Activated CD4-positive, CD25-positive, alpha-beta regulatory T cell (primary cell): Measurements from ENCODE around the gene LBP.
"Not testable (repeated sequence)": the region's sequence is repeated elsewhere in the genome, so short reads cannot be mapped to it uniquely, and the experiment has no call there.

Source experiments
- DNase-seq, 4 experiments: peaks; one replicate each; lab custom pipeline; 2025; lab: John Stamatoyannopoulos, UW

Gene LBP

DNA sequence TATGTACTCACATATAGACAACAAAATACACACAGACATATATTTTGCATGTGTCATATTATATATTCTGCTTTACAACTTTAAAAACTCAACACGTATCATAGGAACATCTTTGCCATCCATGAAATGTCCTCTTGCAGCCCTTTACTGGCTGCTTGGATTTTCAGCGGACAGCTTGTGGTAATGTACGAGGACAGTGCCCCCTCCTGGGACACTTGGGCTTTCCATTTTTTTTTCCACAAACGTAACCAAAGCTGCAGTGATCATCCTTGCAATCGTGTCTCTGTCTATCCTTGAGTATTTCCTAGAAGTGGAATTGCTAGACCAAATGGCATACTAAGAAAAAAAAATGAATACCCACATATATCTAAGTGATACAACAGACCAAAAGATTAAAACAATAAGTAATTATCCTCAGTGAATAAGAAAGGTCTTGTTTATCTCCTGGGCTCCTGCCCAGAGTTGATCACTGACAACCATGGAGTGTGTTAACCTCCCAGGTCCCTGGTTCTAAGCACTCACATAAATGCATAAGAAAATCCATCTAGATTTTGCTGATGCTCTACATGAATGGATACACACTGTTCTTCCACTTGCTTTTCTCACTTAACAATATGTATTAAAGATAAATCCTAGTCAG, 24.2 kb upstream of the LBP start:
- no peak for DNase-seq

DNA sequence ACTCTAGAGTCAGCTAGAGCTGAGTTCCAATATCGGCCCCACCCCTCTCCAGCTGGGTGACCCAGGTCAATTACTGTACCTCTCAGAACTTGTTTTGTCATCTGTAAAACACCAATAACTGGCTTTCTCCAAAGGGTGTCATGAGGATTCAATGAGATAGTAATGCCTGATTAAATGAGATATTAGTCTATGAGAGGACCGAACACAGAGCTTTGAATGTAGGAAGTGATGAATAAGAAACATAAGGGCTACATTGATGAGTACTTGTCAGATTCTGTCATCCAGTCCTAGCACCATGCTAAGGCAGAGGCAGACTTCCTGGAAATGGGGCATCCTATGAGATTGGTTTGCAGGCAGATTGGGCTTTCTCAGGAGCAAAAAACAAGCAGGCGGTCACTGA, 22.1 kb upstream of the LBP start:
- DNase-seq, result no peak

DNA sequence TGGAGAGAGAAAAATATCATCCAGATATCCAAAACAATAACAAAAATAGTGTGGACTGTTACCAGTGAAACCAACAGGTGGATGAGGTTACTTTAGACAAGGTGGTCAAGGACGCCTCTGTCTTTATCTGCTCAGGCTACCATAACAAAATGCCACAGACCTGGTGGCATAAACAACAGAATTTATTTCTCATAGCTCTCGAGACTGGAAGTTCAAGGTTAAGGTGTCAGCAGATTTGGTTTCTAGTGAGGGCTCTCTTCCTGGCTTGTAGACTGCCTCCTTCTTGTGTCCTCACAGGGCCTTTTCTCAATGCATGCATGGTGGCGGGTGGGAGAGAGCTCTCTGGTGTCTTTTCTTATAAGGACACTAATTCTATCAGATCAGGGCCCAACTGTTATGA, 21.1 kb upstream of the LBP start:
- DNase-seq, result no peak

DNA sequence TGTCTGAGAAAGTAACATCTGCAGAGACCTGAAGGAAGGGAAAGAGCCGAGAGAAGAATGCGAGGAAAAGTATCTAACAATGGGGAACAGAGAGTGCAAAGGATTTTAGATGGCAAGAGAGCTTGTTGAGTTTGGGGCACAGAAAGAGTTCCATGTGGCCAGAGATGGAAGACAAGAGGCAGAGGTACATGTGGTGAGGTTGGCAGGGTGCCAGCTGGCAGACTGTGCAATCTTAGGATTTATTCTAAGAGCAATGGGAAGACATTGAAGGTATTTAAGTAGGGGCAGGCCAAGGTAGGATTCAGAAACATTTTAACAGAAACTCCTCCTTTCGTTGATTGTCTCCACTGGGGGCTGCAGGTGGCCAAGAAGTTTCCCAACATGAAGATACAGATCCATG, 20.4 kb upstream of the LBP start:
- DNase-seq, result no peak

DNA sequence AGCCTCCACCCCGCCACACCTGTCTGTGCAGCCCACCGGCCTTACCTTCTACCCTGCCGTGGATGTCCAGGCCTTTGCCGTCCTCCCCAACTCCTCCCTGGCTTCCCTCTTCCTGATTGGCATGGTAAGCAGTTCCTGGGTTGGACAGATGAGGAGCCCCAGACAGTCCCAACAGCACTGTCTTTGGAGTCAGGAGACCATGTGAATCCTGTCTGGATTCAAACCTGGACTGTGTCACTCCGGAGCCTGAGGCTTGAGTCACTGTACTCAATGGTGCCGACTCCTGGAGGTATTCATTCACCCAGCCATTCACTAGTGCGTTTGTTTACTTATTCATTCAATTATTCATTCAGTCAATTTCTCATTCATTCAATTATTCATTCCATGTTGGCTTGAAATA, 20.0 kb upstream of the LBP start:
- no peak for DNase-seq

DNA sequence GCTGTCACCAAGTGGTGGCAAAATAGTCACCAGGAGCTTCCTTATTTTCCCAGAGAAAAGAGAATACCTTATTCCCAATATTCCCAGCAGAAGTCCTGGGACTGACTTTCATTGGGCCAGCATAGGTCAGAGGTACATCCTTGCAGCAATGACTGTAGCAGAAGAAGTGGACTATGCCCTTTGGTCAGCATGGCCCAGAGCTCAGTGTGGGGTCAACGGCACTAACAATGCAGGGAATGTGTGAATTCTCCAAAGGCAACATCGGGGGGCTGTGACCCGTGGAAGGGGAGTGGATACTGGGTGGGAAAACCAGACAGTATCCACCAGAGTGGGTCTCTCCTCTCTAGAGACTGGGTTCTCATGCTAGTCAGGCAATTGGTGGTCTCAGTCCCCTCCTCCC, 15.6 kb upstream of the LBP start:
- DNase-seq, result no peak

DNA sequence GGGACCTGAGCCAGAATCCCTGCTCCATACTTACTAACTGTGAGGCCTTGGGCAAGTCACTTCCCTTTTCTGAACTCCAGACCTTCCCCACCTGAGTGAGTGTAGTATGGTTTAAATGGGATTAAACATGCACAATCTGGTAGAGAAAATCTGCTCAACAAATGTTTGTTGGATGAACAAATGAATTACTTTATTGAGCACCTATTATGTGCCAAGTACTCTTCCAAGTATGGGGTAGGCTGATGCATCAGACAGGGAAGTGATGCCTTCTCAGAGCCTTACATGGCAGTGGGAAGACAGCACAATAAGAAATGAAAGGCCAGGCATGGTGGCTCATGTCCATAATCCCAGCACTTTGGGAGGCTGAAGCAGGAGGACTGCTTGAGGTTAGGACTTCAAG, 15.0 kb upstream of the LBP start:
- DNase-seq, result no peak

DNA sequence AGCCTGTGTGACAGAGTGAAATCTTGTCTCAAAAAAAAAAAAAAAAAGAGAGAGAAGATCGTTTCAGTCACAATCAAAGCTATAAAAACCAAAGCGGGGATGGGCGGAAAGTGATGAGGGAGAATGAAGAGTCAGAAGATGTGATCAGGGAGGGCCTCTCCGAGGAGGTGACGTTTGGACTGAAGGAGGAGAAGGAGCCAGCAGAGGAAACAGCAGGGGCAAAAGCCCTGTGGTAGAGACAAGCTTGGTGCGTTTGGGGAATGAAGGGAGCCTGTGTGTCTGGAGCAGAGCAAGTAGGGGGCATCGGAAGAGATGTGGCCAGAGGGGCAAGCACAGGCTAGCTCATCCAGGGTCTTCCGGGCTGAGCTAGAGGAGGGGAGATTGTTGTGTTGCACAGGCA, 14.5 kb upstream of the LBP start:
- DNase-seq, result no peak

DNA sequence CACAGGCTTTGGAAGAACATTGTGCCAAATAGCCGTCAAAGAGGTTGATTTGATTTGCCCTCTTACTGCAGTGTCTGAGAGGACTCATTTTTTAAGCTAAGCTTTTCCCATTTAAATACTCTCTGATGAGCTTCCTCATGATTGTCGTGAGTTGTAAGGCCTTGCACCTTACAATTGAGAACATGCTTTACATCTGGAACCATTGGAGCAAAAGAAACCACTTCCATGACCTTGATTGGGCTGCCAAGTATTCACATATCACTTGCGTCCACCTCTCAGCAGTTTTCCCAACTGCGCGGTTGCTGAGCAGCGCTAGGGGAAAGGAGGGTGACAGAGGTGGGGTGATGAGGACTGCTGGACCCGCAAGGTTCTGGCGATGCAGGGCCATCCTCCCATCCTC, 12.3 kb upstream of the LBP start:
- DNase-seq, result no peak

DNA sequence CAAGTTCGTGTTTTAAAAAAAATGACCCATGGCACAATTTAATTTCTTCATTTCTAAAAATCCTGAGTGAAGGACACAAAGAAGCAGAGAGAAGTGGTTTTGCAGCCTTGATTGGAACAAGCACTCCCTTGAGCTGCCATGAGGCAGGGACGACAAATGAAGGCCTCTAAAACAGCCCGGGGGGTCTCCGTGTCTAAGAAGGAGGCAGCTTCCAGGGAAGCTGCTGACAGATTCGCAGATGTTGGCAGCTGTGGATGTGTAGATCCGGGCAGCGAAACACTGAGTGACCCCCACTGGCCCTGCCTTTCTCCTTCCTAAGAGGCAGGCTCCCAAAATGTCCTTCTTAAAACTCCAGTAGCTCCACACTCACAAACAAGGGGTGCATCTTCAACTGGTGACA, 9.6 kb upstream of the LBP start:
- DNase-seq, result no peak

DNA sequence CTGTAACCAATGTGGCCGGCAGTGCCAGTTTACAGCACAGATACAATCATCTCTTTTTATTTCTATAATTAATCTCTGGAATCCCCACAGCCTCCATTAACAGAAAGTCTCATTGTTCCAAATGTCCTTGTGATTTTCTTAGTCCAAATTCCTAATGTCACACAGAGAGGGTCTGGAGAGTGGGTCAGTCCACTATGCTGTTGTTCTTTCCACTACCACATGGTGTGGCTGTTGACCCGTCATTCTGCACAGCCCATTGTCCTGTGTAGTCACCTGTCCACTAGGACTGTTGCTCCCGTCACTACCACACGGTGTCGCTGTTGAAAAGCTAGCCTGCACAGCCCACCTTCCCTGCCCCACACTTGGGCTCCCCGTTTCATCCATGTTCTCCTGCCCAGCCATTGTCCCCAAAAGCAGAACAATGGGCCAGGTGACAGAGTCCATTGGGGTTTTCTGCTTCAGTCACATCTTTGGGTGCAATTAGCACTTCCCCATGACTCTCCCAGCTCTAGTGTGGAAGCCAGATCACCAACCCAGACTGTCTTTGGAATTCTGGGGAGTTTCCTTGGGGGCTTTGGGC, 8.6 kb upstream of the LBP start:
- no peak for DNase-seq

DNA sequence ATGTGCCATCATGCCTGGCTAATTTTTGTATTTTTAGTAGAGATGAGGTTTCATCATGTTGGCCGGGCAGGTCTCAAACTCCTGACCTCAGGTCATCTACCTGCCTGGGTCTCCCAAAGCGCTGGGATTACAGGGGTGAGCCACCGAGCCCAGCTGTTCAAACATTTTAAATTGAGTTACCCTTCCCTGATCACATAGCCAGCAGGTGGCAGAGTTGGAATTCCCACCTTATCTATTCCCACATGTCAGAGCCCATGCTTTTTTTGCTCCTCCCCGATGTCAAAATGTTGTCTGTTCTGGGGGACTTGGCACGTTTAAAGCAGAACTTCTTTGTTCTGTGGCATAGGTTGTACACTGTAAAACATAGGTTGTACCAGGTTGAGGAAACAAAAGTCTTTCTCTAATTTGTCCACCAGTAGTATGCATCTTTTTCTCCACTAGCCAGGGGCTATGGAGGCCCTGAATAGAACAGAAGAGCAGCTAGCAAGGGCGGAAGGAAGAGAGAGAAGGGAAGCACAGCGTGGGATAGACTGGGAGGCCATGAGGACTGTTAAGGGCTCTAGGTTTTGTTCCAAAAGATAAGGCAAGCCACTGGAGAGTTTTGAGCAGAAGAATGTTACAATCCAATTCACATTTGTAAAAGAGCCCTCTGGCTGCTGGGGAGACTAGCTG, 7.3 kb upstream of the LBP start:
- DNase-seq, result no peak

DNA sequence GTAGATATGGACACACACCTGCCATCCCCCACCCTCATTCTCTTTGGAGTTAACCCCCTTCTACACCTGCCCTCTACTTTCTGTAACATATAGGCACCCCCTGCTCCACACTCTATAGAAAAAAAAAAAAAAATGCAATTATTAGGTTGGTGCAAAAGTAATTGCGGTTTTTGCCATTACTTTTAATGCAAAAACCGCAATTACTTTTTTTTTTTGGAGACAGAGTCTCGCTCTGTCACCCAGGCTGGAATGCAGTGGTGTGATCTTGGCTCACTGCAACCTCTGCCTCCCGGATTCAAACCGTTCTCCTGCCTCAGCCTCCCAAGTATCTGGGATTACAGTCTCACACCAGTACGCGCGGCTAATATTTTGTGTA, 6.8 kb upstream of the LBP start:
- not testable (repeated sequence) for DNase-seq

DNA sequence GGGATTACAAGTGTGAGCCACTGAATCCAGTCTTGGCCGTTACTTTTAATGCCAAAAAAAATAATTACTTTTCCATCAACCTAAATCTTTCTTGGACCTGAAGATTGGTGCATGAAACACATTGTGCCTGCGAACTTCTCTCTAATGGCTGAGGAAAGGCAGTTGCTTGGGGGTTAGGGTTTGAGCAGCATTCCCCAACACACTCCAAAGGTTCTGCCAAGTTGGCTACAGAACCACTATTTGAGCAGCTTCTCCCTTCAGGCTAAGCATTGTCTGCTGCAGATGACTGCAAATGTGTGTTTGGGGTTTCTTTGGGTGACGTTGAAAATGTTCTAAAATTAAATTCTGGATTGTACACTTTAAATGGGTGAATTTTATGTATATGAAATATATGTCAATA, 6.3 kb upstream of the LBP start:
- no peak for DNase-seq

DNA sequence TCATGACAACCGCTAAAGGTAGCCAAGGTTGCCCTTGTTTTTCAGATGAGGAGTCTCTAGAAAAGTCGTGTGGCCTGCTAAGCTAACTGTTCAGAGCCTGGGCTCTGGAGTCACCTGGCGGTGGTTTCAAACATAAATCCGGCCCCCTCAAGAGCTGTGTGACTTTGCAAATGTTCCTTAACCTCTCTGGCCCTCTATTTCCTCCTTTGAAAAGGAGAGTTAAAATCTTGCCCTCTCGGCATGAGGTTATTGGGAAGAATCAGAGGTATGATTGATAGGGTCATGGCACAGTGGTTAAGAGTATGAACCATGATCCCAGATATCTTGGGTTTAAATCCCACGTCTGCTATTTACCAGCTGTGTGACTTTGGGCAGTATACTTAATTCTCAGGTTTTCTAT, 5.6 kb upstream of the LBP start:
- DNase-seq, result no peak

DNA sequence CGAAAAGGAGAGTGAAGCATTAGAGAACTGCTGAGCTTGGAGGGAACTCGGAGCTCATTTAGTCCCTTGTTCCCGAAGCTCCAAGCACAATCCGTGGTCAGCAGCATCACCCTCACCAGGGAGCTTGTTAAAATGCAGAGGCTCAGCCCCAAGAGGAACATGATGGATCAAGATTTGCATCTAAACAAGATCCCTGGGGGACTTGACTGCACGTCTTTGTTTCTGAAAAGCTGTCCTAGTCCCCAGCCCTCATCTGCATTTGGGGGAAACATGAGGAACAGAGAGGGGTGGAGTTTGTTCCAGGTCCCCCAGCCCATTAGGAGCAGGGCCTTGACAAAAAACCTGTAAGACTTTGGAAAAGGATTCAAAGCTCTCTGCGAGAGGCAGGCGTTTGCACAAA, 4.1 kb upstream of the LBP start:
- no peak for DNase-seq

DNA sequence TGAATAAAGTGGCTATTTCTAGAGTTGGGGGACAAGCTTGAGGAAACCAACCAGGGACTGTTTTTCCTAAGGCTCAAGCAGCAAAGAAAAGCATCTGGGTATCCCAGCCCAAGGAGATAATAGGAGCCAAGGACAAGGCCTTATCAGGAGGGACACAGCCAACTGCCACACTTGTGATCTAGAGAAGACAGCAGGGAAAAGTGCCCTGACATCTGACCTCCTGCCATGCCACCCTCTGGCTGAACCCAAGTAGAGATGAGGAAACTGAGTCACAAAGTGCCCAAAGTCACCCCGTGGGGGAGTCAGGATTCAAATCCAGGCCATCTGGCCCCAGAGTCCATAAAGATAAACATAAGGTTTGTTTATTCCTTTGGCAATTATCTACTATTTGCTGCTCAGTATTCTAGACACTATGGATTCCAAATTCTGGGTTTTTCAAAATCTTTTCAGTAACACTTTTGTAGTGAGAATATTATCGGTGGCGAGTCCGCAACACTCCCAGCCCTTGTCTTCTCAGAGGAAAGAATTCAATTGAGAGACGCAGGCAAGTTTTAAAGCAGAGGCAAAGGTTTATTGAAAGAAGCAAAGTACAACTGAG, 3.5 kb upstream of the LBP start:
- DNase-seq, result no peak

DNA sequence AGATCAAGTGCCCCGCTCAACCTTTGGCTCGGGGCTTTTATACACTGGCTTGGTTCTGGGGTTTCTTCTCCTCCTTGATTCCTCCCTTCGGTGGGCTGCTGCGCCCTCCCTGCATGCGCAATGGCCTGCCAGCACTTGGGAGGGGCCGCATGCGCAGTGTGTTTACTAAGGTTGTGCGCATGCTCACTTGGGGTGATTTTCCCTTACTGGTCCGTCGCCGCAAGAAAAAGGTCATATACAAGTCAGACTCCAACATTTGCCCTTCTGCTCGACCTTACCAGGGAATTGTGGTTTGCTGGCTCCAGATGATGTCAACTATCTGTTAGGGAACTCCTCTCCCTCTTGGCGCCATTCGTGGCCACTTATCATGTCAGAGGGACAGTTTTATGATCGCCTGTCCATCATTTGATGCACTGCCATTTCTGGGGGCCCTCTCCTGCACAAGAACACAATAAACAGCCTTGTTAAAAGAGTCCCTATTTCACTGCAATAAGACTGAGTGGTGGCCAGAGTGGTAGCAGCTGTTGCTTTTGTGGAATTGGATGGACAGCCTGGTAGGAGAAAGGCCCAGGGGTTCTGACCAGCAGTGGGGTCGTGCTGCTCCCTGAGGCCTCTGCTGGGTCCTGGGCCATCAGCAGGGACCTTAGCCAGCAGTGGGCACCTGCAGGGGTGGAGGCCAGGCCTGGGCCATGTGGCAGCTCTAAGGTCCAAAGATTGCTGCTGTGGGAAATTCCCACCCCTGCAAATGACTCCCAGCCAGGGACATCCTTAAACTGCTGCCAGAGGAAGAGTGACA, 2.8 kb upstream of the LBP start:
- no peak for DNase-seq

DNA sequence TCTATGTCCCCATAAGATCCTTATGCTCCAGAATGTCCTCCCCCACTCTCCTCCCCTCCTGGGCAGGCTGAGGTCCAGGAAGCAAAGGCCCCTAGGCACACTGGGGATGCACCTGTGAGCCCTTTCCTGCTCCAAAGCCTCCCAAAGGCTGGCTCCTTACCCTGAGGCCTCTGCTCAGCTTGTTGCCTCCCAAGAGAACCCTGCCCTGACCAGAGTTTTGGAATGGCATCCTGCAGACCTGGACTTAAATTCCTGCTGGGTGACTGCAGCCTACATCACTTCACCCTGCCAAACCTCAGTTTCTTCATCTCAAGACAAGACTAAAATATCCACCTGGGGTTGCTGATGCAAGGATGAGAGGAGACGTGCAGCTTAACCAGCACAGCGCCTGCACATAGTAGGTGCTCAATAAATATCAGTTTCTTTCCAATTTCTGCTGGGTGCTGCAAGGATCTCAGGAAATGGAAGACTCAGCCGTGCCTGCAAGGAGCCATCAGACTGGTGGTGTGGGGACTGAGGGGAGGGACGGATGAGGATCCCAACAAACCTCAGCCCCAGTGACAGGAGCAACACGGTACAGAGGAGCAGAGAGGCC, 2.1 kb upstream of the LBP start:
- DNase-seq, result no peak

DNA sequence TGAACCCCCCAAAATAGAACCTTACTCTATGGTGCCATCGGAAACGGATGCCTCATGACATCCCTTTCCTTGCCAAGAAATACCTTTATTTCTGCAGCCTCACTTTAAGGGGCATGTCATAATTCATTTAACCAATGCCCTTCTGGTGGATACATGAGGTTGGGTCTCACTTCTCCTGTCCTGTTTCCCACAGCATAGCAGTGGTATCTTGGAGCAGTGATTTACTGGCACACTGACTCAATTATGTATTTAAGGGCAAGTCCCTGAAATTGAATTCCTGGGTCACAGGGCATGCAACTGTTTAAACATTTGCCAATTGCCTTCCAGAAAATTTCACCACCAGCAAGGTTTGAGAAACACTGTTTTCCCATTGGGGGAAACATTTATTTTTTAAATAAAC, 639 bp upstream of the LBP start:
- no peak for DNase-seq

DNA sequence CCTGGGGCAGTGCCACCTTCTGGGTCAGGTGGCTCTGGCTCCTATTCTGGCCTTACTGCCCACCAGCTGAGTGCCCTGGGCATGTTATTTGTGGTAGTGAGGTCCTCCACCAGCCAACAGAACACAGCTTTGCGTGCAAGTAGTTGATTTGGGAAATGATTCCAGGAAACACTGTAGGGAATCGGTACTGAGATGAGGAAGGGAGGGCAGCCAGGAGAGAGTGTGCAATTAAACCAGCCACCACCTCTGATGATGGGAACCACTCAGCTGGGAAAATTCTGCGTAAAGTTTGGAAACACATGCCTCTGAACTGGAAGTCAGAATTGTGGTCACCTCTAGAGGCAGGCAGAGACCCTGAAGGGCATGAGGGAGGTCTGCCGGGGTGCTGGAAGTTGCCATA, 459 bp downstream of the LBP start:
- no peak for DNase-seq

DNA sequence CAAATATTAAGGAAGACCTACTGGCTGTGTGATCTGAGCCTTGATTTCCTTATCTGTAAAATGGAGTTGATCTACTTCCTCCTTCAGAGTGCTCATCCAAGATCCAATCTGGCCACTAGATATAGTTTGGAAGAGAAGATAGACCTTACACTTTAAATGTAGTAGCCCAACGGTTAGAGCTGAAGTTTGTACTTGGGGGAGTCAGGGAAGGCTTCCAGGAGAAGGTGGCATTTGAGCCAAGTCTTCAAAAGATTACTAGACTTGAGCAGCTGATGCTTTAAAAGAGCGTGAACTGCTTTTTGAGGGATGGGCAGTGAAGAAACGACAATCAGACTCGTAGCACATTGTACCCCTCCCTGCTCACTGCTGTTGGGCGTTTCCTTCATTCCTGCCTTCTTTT, 3.6 kb downstream of the LBP start:
- no peak for DNase-seq
